Mesendoderm (in vitro differentiated cells): Measurements from ENCODE around the gene ALPK1.

Experiments used
- DNase-seq: peaks from one replicate; pipeline ENCODE4 v3.0.0; 2013
- H2AK5ac ChIP-seq: 2 replicates; pipeline ENCODE4 v1.6.1; 2013; ENCODE audit warnings: low read length, inconsistent platforms
- H2BK120ac ChIP-seq: 2 replicates; pipeline ENCODE4 v1.6.1; 2013; ENCODE audit warnings: low read depth, mild to moderate bottlenecking, low read length, moderate library complexity, mixed read lengths
- H2BK15ac ChIP-seq: replicated peaks from 2 replicates; pipeline ENCODE4 v1.6.1; 2013; ENCODE audit warnings: low read depth, mild to moderate bottlenecking, moderate library complexity
- H2BK5ac ChIP-seq: 2 replicates; pipeline ENCODE4 v1.6.1; 2013; ENCODE audit warnings: low read length, inconsistent platforms
- H3K18ac ChIP-seq: 2 replicates; pipeline ENCODE4 v1.6.1; 2013; ENCODE audit warnings: mild to moderate bottlenecking, low read length, mixed read lengths
- H3K23ac ChIP-seq: one replicate; pipeline ENCODE4 v1.6.1; 2013; ENCODE audit warnings: low read length
- H3K27ac ChIP-seq: 2 replicates; pipeline ENCODE4 v1.5.1; 2013; ENCODE audit warnings: low read depth, mild to moderate bottlenecking, inconsistent platforms, low read length, moderate library complexity
- H3K27me3 ChIP-seq: 2 replicates; pipeline ENCODE4 v1.6.1; 2013; ENCODE audit warnings: low read length, control low read depth, mild to moderate bottlenecking, inconsistent platforms; ENCODE audit not compliant: insufficient read depth, poor library complexity
- H3K36me3 ChIP-seq: 2 replicates; pipeline ENCODE4 v1.6.1; 2013; ENCODE audit warnings: low read length, inconsistent platforms; ENCODE audit not compliant: control insufficient read depth, insufficient read depth
- H3K4ac ChIP-seq: one replicate; pipeline ENCODE4 v1.6.1; 2013; ENCODE audit warnings: low read depth, mild to moderate bottlenecking, low read length, moderate library complexity
- H3K4me1 ChIP-seq: 2 replicates; pipeline ENCODE4 v1.6.1; 2013; ENCODE audit warnings: low read depth, low read length, inconsistent platforms; ENCODE audit not compliant: control insufficient read depth
- H3K4me2 ChIP-seq: 2 replicates; pipeline ENCODE4 v1.6.1; 2013; ENCODE audit warnings: low read length
- H3K4me3 ChIP-seq: 2 replicates; pipeline ENCODE4 v1.5.1; 2013; ENCODE audit warnings: mild to moderate bottlenecking, low read length
- H3K56ac ChIP-seq: one replicate; pipeline ENCODE4 v1.6.1; 2013; ENCODE audit warnings: low read length
- H3K79me1 ChIP-seq: 2 replicates; pipeline ENCODE4 v1.6.1; 2013; ENCODE audit warnings: low read length, inconsistent platforms
- H3K79me2 ChIP-seq: 2 replicates; pipeline ENCODE4 v1.6.1; 2013; ENCODE audit warnings: mild to moderate bottlenecking, low read length; ENCODE audit not compliant: control insufficient read depth, insufficient read depth
- H3K9ac ChIP-seq: 2 replicates; pipeline ENCODE4 v1.6.1; 2013; ENCODE audit warnings: low read length, inconsistent platforms
- H4K5ac ChIP-seq: one replicate; pipeline ENCODE4 v1.6.1; 2013; ENCODE audit warnings: low read length
- H4K8ac ChIP-seq: one replicate; pipeline ENCODE4 v1.6.1; 2013; ENCODE audit warnings: low read depth, mild to moderate bottlenecking, control low read depth, low read length, moderate library complexity
- WGBS: extraction: QIAGEN DNeasy Blood & Tissue Kit; methylation state at CpG from one replicate; pipeline ENCODE4 v1.1.7; 2013; ENCODE audit warnings: low lambda C conversion rate, missing lambda C conversion rate; ENCODE audit not compliant: insufficient coverage; ENCODE audit errors: extremely low coverage; 5-methylcytosine and 5-hydroxymethylcytosine counted together

ALPK1 gene

DNA sequence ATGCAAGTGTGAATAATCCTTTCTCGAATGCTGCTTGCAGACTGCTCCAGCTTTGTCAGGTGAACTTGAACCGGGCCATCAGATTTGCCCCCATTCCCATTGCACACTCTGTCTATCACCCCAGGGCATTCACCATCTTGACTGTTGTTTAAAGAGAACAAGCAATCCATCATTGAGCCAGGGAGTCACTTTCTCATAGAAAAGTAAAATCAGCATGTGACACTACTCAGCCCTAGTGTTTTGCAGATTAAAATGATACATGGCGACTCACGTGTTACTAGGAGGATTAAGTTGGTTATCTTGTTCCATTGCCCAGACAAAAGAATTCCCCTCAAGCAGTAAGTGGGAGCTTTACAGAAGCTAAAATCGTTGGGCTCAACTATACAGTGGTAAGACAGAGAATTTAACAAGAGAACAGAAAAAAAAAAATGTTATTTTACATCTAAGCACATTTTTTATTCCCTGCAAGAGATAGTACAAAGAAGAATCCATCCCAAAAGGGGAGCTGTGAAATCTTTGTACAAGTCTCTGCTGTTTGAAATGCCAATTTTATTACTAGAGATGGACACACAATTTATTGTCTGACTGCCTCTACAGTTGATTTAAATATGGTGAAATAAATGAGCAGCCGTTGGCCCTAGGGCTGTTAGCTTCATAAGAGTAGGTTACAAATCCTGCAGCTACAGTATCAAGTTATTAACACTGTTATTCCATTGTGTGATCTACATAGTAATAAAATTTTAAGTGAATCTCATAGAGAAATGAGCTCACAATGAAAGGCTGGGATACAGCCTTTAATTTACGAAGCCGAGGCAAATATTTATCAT lies 151.3 kb downstream of the ALPK1 start:
- no peak overlapping the region for H3K56ac ChIP-seq
- no peak overlapping the region for H3K23ac ChIP-seq
- no peak overlapping the region for H3K9ac ChIP-seq
- no peak overlapping the region for H2AK5ac ChIP-seq
- no peak overlapping the region for H2BK120ac ChIP-seq
- H3K4me1 ChIP-seq: no peaks in the 10 kb centered on the region
- no peaks in the 10 kb centered on the region for H3K79me2 ChIP-seq
- peaks cover 3% of the 10 kb centered on the region for H3K27me3 ChIP-seq
- no peak overlapping the region for H3K18ac ChIP-seq
- H3K27ac ChIP-seq: no peak overlapping the region
- no peak overlapping the region for H3K4me2 ChIP-seq
- no peak overlapping the region for H2BK15ac ChIP-seq
- DNase-seq: peak; percentile 4
- WGBS: no CpG with 5 or more reads among the region's 8 CpGs
- no peaks in the 10 kb centered on the region for H3K79me1 ChIP-seq
- no peak overlapping the region for H3K4me3 ChIP-seq
- no peak overlapping the region for H2BK5ac ChIP-seq
- H3K36me3 ChIP-seq: no peaks in the 10 kb centered on the region
- H3K4ac ChIP-seq: no peak overlapping the region
- H4K8ac ChIP-seq: no peak overlapping the region
- no peak overlapping the region for H4K5ac ChIP-seq

DNA sequence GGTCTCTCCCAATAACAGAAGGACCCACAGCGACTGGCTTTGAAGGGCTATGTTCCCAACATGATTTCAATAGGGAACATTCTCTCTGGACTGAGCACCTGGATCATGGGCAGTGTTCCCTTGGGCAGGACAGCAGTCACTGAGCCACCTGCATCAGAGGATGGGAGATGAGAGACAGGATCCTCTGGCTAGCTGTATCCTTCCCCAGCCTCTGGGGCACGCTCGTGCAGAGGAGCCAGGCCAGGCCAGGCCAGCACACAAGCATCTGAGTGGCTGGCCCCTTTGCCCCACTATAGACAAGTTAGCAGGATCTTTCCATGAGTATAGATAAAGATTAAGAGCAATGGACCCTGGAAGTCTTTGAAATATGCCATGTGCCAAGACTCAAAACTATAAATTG lies 152.5 kb downstream of the ALPK1 start:
- WGBS: no CpG with 5 or more reads among the region's 3 CpGs
- Histone ChIP-seq H3K9ac (no peak overlapping the region), H3K4me3 (no peak overlapping the region), H3K4ac (no peak overlapping the region), H3K23ac (no peak overlapping the region), H2BK120ac (no peak overlapping the region), H3K4me1 (no peaks in the 10 kb centered on the region), H4K5ac (no peak overlapping the region), H3K56ac (no peak overlapping the region), H2BK15ac (no peak overlapping the region), H3K4me2 (no peak overlapping the region), H3K27me3 (peaks cover 3% of the 10 kb centered on the region), H3K79me1 (no peaks in the 10 kb centered on the region), H3K79me2 (no peaks in the 10 kb centered on the region), H3K27ac (no peak overlapping the region), H3K18ac (no peak overlapping the region), H2AK5ac (no peak overlapping the region), H4K8ac (no peak overlapping the region), H2BK5ac (no peak overlapping the region), H3K36me3 (no peaks in the 10 kb centered on the region)
- DNase-seq: no peak

DNA sequence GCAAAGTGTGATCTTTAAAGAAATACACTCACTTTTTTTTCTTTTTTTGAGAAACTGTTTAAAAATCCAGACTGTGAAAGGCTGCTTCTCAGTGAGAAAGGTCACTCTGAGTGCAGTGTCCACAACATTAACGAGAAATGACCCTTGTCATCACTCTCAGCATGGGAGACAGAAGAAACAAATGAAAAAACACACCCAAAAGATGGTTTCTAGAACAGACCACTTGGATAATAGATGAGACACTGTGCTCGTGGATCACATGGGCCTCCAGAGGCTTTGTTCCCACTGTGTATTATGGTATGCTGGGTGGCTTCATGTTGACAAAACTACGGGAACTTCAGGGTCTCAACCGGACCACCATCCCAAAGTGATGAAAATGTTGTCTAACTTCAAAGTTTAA lies 153.9 kb downstream of the ALPK1 start:
- no peak overlapping the region for H3K27ac ChIP-seq
- H2AK5ac ChIP-seq: no peak overlapping the region
- H4K8ac ChIP-seq: no peak overlapping the region
- DNase-seq: no peak
- no peak overlapping the region for H2BK120ac ChIP-seq
- no peak overlapping the region for H3K4ac ChIP-seq
- no peaks in the 10 kb centered on the region for H3K36me3 ChIP-seq
- H3K23ac ChIP-seq: no peak overlapping the region
- no peak overlapping the region for H3K9ac ChIP-seq
- H3K4me3 ChIP-seq: no peak overlapping the region
- H3K4me1 ChIP-seq: no peaks in the 10 kb centered on the region
- peaks cover 3% of the 10 kb centered on the region for H3K27me3 ChIP-seq
- no peak overlapping the region for H3K56ac ChIP-seq
- no peak overlapping the region for H2BK5ac ChIP-seq
- H2BK15ac ChIP-seq: no peak overlapping the region
- WGBS: no CpG with 5 or more reads among the region's 4 CpGs
- no peak overlapping the region for H3K18ac ChIP-seq
- no peaks in the 10 kb centered on the region for H3K79me1 ChIP-seq
- no peak overlapping the region for H4K5ac ChIP-seq
- no peaks in the 10 kb centered on the region for H3K79me2 ChIP-seq
- H3K4me2 ChIP-seq: no peak overlapping the region

DNA sequence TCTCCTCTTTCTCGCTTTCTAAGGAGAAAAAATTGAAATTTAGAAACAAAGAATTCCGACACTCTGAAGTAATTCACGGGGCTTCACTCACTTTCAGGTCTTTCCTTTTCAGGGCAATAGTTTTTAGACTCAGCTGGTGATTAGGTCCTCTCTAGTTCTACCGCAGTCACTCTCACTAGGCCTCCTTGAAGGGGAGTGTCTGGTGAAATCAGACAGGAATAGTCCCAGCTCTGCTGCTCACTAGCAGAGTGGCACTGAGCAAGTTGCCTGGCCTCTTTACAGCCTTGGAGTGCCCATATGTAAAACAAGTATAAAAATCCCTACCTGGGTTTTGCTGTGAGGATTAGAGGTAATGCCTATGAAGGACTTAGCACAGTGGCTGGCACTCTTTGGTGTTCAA lies 154.7 kb downstream of the ALPK1 start:
- no peak overlapping the region for H3K4ac ChIP-seq
- WGBS: no CpG with 5 or more reads among the region's 4 CpGs
- H4K8ac ChIP-seq: no peak overlapping the region
- no peak overlapping the region for H2BK15ac ChIP-seq
- peaks cover 3% of the 10 kb centered on the region for H3K27me3 ChIP-seq
- no peaks in the 10 kb centered on the region for H3K4me1 ChIP-seq
- no peaks in the 10 kb centered on the region for H3K36me3 ChIP-seq
- H3K79me1 ChIP-seq: no peaks in the 10 kb centered on the region
- H3K4me2 ChIP-seq: no peak overlapping the region
- H4K5ac ChIP-seq: no peak overlapping the region
- H3K18ac ChIP-seq: no peak overlapping the region
- DNase-seq: peak; percentile 1
- H3K27ac ChIP-seq: no peak overlapping the region
- no peak overlapping the region for H3K23ac ChIP-seq
- H2BK120ac ChIP-seq: no peak overlapping the region
- no peak overlapping the region for H2BK5ac ChIP-seq
- H3K79me2 ChIP-seq: no peaks in the 10 kb centered on the region
- no peak overlapping the region for H3K9ac ChIP-seq
- H2AK5ac ChIP-seq: no peak overlapping the region
- H3K4me3 ChIP-seq: no peak overlapping the region
- no peak overlapping the region for H3K56ac ChIP-seq

DNA sequence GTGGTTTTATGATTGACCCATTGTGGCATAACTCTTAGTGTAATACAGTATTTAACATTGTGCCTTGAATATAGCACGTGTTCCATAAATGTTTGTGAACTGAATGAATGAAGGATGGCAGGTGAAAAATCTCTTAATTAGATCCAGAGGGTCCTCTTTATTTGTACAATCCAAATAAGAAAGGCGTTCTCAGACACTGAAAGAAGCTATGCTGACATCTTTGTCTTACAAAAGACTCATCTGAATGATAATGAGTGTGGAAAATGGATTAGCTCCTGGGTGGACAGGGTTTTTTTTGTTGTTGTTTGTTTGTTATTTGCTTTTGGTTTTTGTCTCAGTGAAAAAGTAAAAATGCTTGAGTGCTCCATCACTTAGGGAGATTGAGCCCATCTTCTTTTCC lies 156.2 kb downstream of the ALPK1 start:
- H3K18ac ChIP-seq: no peak overlapping the region
- no peak overlapping the region for H3K23ac ChIP-seq
- H3K9ac ChIP-seq: no peak overlapping the region
- no CpG with 5 or more reads among the region's 2 CpGs for WGBS
- no peak overlapping the region for H2BK15ac ChIP-seq
- no peak overlapping the region for H2BK5ac ChIP-seq
- no peak overlapping the region for H2BK120ac ChIP-seq
- DNase-seq: no peak
- no peak overlapping the region for H2AK5ac ChIP-seq
- no peaks in the 10 kb centered on the region for H3K79me2 ChIP-seq
- no peaks in the 10 kb centered on the region for H3K36me3 ChIP-seq
- H3K4me1 ChIP-seq: no peaks in the 10 kb centered on the region
- no peak overlapping the region for H3K56ac ChIP-seq
- H3K4me3 ChIP-seq: no peak overlapping the region
- no peak overlapping the region for H3K4ac ChIP-seq
- no peak overlapping the region for H4K8ac ChIP-seq
- H3K27ac ChIP-seq: no peak overlapping the region
- H4K5ac ChIP-seq: no peak overlapping the region
- no peaks in the 10 kb centered on the region for H3K79me1 ChIP-seq
- no peak overlapping the region for H3K4me2 ChIP-seq
- no peaks in the 10 kb centered on the region for H3K27me3 ChIP-seq

DNA sequence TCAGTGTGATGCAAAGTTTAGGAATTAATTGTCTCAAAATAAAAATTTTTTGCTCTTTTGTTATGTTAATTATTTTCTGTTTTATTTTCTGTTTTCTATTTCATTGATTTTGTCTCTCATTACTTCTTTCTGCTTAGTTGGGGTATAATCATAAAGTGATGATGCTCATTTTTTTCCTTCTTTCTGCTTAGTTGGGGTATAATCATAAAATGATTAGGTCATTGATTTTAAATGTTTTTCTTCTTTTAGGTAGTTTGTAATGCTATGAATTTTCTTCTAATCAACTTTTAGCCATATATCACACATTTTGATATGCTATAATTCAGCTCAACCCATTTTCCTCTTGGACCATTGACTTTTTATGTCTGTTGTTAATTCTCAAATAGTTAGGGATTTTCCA lies 175.1 kb downstream of the ALPK1 start:
- Histone ChIP-seq H3K27ac (no peak overlapping the region), H2BK5ac (no peak overlapping the region), H2AK5ac (no peak overlapping the region), H3K9ac (no peak overlapping the region), H3K4ac (no peak overlapping the region), H3K4me1 (no peaks in the 10 kb centered on the region), H3K4me3 (no peak overlapping the region), H2BK120ac (no peak overlapping the region), H3K18ac (no peak overlapping the region), H3K56ac (no peak overlapping the region), H3K79me1 (no peaks in the 10 kb centered on the region), H4K5ac (no peak overlapping the region), H3K79me2 (no peaks in the 10 kb centered on the region), H3K23ac (no peak overlapping the region), H3K4me2 (no peak overlapping the region), H3K27me3 (no peaks in the 10 kb centered on the region), H3K36me3 (no peaks in the 10 kb centered on the region), H2BK15ac (no peak overlapping the region), H4K8ac (no peak overlapping the region)
- no peak for DNase-seq
